HG02840 (cell line): ENCODE data around the gene DNAJC5G.

ENCODE experiments used
- ATAC-seq: cut with Tn5 transposase; IDR thresholded peaks from one replicate; pipeline ENCODE4 v1.9.1; 2021; ENCODE audit warnings: mild to moderate bottlenecking, moderate library complexity, moderate number of reproducible peaks; ENCODE audit not compliant: unreplicated experiment, low FRiP score

The DNAJC5G gene

GRCh38 chr2:27275211-27276150 is at the start of gene DNAJC5G:
TSS of gene DNAJC5G (plus strand) at chr2:27275433. CDS start at chr2:27276729, 1,296 bp downstream.
- no peak for ATAC-seq

- no peak for ATAC-seq
Measured at GRCh38 chr2:27225526-27225925, 49.7 kb upstream of the DNAJC5G start.

DNA sequence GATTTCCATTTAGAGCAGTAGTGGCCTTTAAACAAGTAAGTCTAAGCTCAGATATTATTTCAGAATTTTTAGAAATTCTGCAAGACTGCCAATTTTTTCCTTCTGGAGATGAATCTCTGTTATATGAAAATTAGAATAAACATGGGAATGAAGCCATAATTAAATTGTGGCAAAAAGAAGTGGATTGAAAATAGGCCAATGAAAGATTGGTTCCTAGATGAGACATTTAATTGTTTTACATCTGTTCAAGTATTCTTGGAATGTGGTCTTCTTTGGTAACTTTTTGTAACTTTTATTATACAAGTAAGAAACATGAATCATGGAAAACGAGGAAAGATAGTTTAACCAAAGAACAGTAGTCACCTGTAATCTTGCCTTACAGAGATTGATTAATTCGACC is 47.7 kb upstream of the DNAJC5G start:
- ATAC-seq: no peak

GRCh38 chr2:27231921-27232320 is 43.3 kb upstream of the DNAJC5G start:
- ATAC-seq: no peak

DNA sequence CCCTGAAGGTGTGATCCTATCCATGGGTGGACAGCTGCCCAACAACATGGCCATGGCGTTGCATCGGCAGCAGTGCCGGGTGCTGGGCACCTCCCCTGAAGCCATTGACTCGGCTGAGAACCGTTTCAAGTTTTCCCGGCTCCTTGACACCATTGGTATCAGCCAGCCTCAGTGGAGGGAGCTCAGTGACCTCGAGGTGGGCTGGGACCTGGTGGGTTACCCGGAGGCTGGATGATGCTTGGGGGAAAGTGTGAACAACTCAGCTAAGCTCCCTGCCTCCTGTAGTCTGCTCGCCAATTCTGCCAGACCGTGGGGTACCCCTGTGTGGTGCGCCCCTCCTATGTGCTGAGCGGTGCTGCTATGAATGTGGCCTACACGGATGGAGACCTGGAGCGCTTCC is 41.9 kb upstream of the DNAJC5G start:
- ATAC-seq: no peak

DNA sequence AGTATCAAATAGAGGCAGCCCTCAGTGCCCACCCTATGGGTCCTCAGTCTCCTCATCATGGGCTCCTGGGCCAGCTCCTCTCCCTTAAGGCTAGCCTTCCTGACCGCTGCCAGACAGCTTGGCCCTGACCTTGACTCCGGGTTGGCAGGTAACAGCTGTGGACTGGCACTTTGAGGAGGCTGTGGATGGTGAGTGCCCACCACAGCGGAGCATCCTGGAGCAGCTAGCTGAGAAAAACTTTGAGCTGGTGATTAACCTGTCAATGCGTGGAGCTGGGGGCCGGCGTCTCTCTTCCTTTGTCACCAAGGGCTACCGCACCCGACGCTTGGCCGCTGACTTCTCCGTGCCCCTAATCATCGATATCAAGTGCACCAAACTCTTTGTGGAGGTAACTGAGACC is 39.1 kb upstream of the DNAJC5G start:
- ATAC-seq: no peak

- ATAC-seq: no peak
Measured at GRCh38 chr2:27236626-27237025, 38.6 kb upstream of the DNAJC5G start.

GRCh38 chr2:27237341-27237945 is 37.8 kb upstream of the DNAJC5G start:
- ATAC-seq: no peak

DNA sequence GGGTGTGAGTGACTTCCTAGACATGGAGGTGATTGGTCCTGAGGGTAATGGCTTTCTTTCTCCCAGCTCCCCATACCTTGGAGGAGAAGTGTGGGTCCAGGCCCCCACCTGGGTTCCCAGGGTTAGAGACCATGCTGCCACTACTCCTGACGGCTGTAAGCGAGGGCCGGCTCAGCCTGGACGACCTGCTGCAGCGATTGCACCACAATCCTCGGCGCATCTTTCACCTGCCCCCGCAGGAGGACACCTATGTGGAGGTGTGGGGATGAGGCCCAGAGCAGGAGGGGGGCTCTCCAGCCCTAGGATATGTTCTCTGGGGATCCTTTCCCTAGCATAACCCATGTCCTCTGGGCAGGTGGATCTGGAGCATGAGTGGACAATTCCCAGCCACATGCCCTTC is 36.3 kb upstream of the DNAJC5G start:
- ATAC-seq: no peak

GRCh38 chr2:27240406-27240805 is 34.8 kb upstream of the DNAJC5G start:
- ATAC-seq: no peak

GRCh38 chr2:27241761-27242613 is 33.2 kb upstream of the DNAJC5G start:
- no peak for ATAC-seq

DNA sequence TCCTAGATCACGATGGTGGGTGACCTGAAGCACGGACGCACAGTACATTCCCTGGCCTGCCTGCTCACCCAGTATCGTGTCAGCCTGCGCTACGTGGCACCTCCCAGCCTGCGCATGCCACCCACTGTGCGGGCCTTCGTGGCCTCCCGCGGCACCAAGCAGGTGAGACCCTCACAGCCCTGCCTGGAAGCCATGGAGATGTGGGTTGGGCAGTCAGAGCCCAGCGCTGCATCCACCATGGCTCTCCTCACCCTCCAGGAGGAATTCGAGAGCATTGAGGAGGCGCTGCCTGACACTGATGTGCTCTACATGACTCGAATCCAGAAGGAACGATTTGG is 32.6 kb upstream of the DNAJC5G start:
- ATAC-seq: no peak

DNA sequence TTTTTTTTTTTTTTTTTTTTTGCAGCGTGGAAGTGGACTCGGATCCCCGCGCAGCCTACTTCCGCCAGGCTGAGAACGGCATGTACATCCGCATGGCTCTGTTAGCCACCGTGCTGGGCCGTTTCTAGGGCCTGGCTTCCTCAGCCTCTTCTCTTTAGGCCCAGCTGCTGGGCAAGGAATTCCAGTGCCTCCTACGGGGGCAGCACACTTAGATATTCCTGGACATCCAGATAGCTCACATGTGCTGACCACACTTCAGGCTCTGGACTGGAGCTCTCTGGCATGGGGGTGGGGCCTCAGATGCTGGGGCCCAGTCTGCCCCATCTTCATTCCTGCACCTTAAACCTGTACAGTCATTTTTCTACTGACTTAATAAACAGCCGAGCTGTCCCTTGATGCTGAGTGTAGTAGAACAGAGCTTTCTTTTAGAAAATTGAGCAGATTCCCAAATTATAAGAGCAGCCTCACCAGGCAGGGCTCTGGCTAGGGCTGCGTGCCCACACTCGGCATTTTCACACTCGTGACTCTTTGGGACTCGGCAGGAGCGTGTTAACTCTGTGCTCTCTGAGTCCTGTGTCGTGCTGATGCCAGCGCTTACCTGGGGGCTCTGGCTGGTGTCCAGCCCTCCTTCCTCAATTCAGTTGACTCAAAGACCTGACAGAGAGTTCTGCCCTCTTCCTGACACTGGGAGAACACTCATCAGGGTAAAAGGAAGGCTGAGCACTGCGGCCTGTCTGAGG is 31.7 kb upstream of the DNAJC5G start:
- no peak for ATAC-seq

DNA sequence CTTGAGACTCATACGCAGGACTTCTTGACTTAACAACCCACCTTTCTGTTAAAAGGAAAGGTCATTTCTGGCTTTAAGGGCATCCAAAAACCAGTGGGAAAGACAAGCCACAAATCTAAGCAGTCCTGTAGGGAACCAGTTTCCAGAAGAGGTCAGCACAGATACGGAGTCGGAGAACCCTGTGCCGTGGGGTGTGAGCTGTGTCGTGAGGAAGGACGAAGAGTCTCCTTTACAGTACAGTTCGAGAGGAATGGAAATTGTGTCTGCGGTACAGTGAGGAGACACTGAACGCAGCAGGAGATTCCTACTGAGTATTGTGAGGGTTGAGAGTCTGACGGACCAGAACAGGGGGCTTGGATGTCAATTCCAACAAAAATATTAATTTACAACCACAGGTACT is 30.1 kb upstream of the DNAJC5G start:
- ATAC-seq: no peak

GRCh38 chr2:27245626-27246025 is 29.6 kb upstream of the DNAJC5G start:
- no peak for ATAC-seq

DNA sequence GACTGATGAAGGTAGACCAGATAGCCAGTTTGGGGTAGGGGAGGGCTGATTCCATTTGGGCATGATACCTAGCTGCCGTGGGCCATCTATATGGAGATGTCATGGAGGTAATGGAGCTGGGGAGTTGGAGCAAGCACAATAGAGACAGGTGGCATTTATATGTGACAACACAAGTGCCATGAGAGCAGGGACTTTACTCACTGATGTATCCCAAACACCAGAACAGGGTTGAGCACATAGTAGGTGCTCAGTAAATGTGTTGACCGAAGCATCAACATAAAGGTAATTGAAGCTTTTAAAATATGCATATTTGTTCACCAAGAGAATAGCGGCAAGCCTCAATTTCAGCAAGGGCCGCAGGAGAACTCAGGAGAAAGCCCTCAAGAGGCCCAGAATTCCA is 27.3 kb upstream of the DNAJC5G start:
- ATAC-seq: no peak

- no peak for ATAC-seq
Measured at GRCh38 chr2:27249159-27249890, 25.9 kb upstream of the DNAJC5G start.

- no peak for ATAC-seq
Measured at GRCh38 chr2:27249891-27250651, 25.2 kb upstream of the DNAJC5G start.
